DND-41 (cell line): ENCODE measurements around the gene C9orf72.

Experiments used
- ATAC-seq: fragments of 200-7000 bp; cut with Tn5 transposase; 3 replicates; pipeline ENCODE4 v1.9.1; 2021; ENCODE audit warnings: low read depth; ENCODE audit not compliant: insufficient read depth
- DNase-seq: peaks from one replicate; pipeline ENCODE4 v3.0.0-alpha.2; 2020
- H2AFZ ChIP-seq: 2 replicates; pipeline ENCODE4 v1.6.0; 2012; ENCODE audit warnings: low read depth, low read length
- H3K27ac ChIP-seq: 2 replicates; pipeline ENCODE4 v1.5.1; 2012; ENCODE audit warnings: low read length, inconsistent platforms
- H3K27me3 ChIP-seq: fragments of 200-600 bp; sonication (generic); 2 replicates; pipeline ENCODE4 v1.6.0; 2012; ENCODE audit warnings: low read length, mild to moderate bottlenecking, inconsistent platforms; ENCODE audit not compliant: insufficient read depth, poor library complexity
- H3K36me3 ChIP-seq: 2 replicates; pipeline ENCODE4 v1.5.1; 2012; ENCODE audit warnings: low read length, inconsistent platforms; ENCODE audit not compliant: insufficient read depth
- H3K4me1 ChIP-seq: 2 replicates; pipeline ENCODE4 v1.5.1; 2012; ENCODE audit warnings: mild to moderate bottlenecking, low read length; ENCODE audit not compliant: insufficient read depth
- H3K4me2 ChIP-seq: 2 replicates; pipeline ENCODE4 v1.6.0; 2012; ENCODE audit warnings: mild to moderate bottlenecking, moderate library complexity, low read length, inconsistent platforms; ENCODE audit not compliant: insufficient read depth
- H3K4me3 ChIP-seq, 2 experiments: fragments of 200-600 bp in 1 of 2; shearing (Covaris generic) in 1 of 2; 2 replicates each; pipeline ENCODE4 v1.5.1; 2012 to 2016; ENCODE audit warnings: inconsistent platforms in 2 of 2, low read length in 2 of 2, mild to moderate bottlenecking in 2 of 2, low read depth in 1 of 2, moderate library complexity in 1 of 2
- H3K79me2 ChIP-seq: 2 replicates; pipeline ENCODE4 v1.6.0; 2012; ENCODE audit warnings: low read length, inconsistent platforms; ENCODE audit not compliant: insufficient read depth
- H3K9ac ChIP-seq: 2 replicates; pipeline ENCODE4 v1.6.0; 2012; ENCODE audit warnings: low read depth, mild to moderate bottlenecking, inconsistent platforms, low read length, moderate library complexity
- H3K9me3 ChIP-seq: 2 replicates; pipeline ENCODE4 v1.5.1; 2012; ENCODE audit warnings: low read length, moderate library complexity, mild to moderate bottlenecking, inconsistent platforms; ENCODE audit not compliant: insufficient read depth, severe bottlenecking
- H4K20me1 ChIP-seq: 2 replicates; pipeline ENCODE4 v1.6.0; 2012; ENCODE audit warnings: low read length; ENCODE audit not compliant: insufficient read depth
- CTCF ChIP-seq: IDR thresholded peaks from 2 replicates; pipeline ENCODE4 v1.5.1; 2012; ENCODE audit warnings: borderline replicate concordance, low read length, moderate library complexity, mild to moderate bottlenecking; ENCODE audit not compliant: poor library complexity, severe bottlenecking; ENCODE audit errors: extremely low read depth
- EZH2 ChIP-seq: IDR thresholded peaks from 3 replicates; pipeline ENCODE4 v1.6.1; 2012; ENCODE audit warnings: borderline replicate concordance, low read depth, mild to moderate bottlenecking, moderate library complexity, low read length, inconsistent platforms; ENCODE audit not compliant: severe bottlenecking

Gene C9orf72

GRCh38 chr9:27545471-27545870 lies 27.8 kb downstream of the C9orf72 start:
- H4K20me1 ChIP-seq, result no peaks in the 10 kb centered on the region
- H3K79me2 ChIP-seq, result no peaks in the 10 kb centered on the region
- H3K9ac ChIP-seq, result no peak overlapping the region
- no peak overlapping the region for H3K4me2 ChIP-seq
- no peak overlapping the region for H2AFZ ChIP-seq
- TF ChIP-seq CTCF (no peak), EZH2 (no peak)
- DNase-seq (no peak), ATAC-seq (no peak)
- no peaks in the 10 kb centered on the region for H3K4me1 ChIP-seq
- H3K9me3 ChIP-seq, result no peaks in the 10 kb centered on the region
- H3K27ac ChIP-seq, result no peak overlapping the region
- no peaks in the 10 kb centered on the region for H3K27me3 ChIP-seq
- no peak overlapping the region for H3K4me3 ChIP-seq
- 0 out of 2 replicates have a peak, but pooled peaks cover 3% of the 10 kb centered on the region for H3K36me3 ChIP-seq

- no peak overlapping the region for H3K4me2 ChIP-seq
These were observed 30.8 kb downstream of the C9orf72 start for GRCh38 chr9:27542508-27542907.

GRCh38 chr9:27541740-27542139 lies 31.5 kb downstream of the C9orf72 start:
- H2AFZ ChIP-seq, result no peak overlapping the region
- TF ChIP-seq CTCF, result no peak
- no peak for TF ChIP-seq EZH2
- H3K27ac ChIP-seq, result no peak overlapping the region
- H3K9me3 ChIP-seq, result no peaks in the 10 kb centered on the region
- no peaks in the 10 kb centered on the region for H3K4me1 ChIP-seq
- H3K4me3 ChIP-seq, result no peak overlapping the region
- H3K4me2 ChIP-seq, result no peak overlapping the region
- ATAC-seq (no peak), DNase-seq (no peak)
- H3K36me3 ChIP-seq, result no peaks in the 10 kb centered on the region
- H3K27me3 ChIP-seq, result no peaks in the 10 kb centered on the region
- no peaks in the 10 kb centered on the region for H3K79me2 ChIP-seq
- no peak overlapping the region for H3K9ac ChIP-seq
- H4K20me1 ChIP-seq, result no peaks in the 10 kb centered on the region

More at GRCh38 chr9:27542508-27542907, 30.8 kb downstream of the C9orf72 start:
- H2AFZ ChIP-seq, result no peak overlapping the region
- no peaks in the 10 kb centered on the region for H3K4me1 ChIP-seq
- H3K4me3 ChIP-seq, result no peak overlapping the region
- H3K9ac ChIP-seq, result no peak overlapping the region
- no peak overlapping the region for H3K27ac ChIP-seq
- no peaks in the 10 kb centered on the region for H3K9me3 ChIP-seq
- H3K36me3 ChIP-seq, result no peaks in the 10 kb centered on the region
- no peaks in the 10 kb centered on the region for H3K79me2 ChIP-seq
- no peak for ATAC-seq
- H4K20me1 ChIP-seq, result no peaks in the 10 kb centered on the region
- no peak for TF ChIP-seq EZH2
- TF ChIP-seq CTCF, result no peak
- DNase-seq, result no peak
- no peaks in the 10 kb centered on the region for H3K27me3 ChIP-seq

- H4K20me1 ChIP-seq, result no peaks in the 10 kb centered on the region
- H3K9ac ChIP-seq, result no peak overlapping the region
- TF ChIP-seq EZH2 (no peak), CTCF (no peak)
- no peak overlapping the region for H3K4me2 ChIP-seq
- no peaks in the 10 kb centered on the region for H3K9me3 ChIP-seq
- H3K36me3 ChIP-seq, result no peaks in the 10 kb centered on the region
- no peak overlapping the region for H3K27ac ChIP-seq
- no peaks in the 10 kb centered on the region for H3K4me1 ChIP-seq
- H3K27me3 ChIP-seq, result no peaks in the 10 kb centered on the region
- H3K4me3 ChIP-seq, result no peak overlapping the region
- DNase-seq (no peak), ATAC-seq (no peak)
- no peaks in the 10 kb centered on the region for H3K79me2 ChIP-seq
- H2AFZ ChIP-seq, result no peak overlapping the region
These were observed 32.8 kb downstream of the C9orf72 start for GRCh38 chr9:27540502-27540901.
